ENCODE data around the gene TRAPPC5. TPM values are rescaled to one million over a fixed set of nuclear protein-coding genes. Genes with fewer than 3 reads are reported as not detected.

The TRAPPC5 gene
- total RNA-seq, 1 donor from 2014 or later: 26.7 TPM

DNA sequence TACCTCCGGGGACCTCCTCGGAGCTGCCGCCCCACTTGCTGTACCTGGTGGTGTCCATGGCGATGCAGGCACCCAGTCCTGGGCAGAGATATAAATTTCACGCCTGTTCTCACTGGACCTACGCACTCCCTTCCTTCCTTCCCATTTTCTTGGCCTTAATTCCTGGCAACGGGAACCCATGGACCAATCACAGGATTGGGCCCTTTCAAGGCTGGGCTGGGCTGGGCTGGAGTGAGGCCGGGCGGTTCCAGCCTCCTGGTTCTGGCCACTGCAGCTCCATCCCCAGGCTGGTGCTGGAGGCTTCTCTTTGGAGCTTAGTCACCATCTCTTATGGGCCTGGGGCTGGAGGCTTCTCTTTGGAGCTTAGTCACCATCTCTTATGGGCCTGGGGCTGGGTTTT, 51.4 kb downstream of the TRAPPC5 start, which contains the start of gene CLEC4G:
CLEC4G (minus strand) TSS at position 66 of the 400 bp plus-strand sequence; CDS start at position 58, 8 bp downstream.
- no peak for DNase-seq

DNA sequence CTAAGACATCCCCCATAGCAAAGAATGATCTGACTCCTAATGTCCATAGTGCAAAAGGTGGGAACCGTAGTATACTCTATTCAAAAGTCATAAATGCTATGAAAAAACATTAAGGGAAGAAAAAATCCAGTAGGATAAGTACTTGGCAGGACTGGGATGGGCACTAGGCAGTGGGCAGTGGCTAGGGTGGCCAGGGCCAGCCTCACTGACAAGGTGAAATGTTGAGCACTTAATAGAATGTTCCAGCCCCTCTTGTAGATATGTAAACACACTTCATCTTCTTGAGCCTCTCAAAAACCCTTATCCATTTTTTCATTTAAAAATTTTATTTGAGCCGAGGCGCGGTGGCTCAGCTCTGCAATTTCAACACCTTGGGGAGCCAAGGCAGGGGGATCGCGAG, 52.7 kb downstream of the TRAPPC5 start:
- DNase-seq: no peak

DNA sequence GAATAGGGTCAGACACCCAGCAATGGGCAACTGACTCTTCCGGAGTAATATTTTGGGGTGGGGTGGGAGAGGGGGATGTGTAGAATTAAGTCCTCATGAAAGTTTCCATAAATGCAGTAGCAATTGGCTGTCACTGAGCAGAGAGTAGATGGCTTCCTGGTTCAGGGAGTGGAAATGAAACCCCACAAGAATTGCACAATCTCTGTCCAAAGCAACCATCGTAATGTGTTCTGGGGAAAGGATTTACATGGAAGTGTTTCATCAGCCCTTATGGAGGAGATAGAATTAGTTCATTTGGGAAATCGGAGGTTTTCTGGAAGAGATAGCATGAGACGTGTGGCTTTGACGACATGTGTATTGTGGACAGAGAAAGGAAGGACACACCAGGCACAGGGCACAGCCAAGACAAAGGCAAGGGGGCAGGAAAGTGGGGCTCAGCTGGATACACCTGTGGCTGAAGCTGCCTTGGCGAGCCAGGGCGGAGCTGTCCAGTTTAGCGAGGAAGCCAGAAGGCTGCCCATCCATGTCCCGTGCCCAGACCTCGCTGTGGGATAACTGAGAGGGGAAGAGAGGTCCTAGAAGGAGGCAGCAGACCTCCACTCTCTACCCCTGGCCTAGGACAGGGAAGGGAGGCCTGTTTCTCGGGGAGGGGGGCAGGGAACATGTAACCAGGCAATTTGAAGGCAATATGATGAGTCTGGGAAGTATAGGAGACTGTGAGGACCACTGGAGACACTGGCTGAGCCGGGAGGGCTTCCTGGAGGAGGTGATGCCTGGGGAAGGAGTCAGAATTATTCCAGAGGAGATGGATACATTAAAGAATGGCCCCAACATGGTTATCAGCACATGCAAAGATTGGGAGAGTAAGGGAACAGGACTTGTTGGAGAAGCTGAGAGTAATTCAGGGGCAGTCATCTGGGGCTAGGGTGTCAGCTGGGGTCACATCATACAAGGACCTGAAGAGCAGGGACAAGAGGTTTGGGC, 53.9 kb downstream of the TRAPPC5 start:
- no peak for DNase-seq

DNA sequence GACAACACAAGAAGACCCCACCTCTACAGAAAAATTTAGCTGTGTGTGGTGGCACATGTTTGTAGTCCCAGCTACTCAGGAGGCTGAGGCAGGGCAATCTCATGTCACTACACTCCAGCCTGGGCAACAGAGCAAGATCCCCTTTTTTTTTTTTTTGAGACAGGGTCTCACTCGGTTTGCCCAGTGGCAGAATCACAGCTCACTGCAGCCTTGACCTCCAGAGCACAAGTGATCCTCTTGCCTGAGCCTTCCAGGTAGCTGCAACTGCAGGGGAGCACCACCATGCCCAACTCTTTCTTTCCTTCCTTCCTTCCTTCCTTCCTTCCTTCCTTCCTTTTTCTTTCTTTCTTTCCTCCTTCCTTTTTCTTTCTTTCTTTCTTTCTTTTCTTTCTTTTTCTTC, 55.5 kb downstream of the TRAPPC5 start:
- no peak for DNase-seq

DNA sequence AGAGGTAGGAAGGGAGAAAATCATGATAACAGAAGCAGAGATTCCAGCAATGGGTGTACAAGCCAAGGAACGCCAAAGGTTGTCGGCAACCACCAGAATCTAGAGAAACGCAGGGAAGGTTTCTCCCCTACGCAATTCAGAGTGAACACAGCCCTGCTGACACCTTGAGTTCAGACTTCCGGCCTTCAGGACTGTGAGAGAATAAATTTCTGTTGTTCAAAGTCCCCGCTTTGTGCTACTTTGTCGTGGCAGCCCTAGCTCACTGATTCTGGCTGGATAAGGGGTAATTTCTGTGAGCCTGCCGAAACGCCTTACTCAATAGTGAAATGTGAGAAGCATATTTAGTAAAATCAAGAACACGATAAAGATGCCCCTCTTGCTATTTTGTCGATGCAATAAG, 56.6 kb downstream of the TRAPPC5 start:
- no peak for DNase-seq

Other genes with a start within 250 kb of the TRAPPC5 start
- 6.1 TPM for gene PEX11G, start 191.8 kb upstream of the TRAPPC5 start, total RNA-seq
- gene ZNF358, start 164.7 kb upstream of the TRAPPC5 start, total RNA-seq: 24.2 TPM
- 4.2 TPM for gene MCOLN1, start 158.2 kb upstream of the TRAPPC5 start, total RNA-seq
- gene PNPLA6, start 145.1 kb upstream of the TRAPPC5 start, total RNA-seq: 43.5 TPM
- gene CAMSAP3, start 85.0 kb upstream of the TRAPPC5 start, total RNA-seq: 7.0 TPM
- 32.7 TPM for gene XAB2, start 51.3 kb upstream of the TRAPPC5 start, total RNA-seq
- gene PET100, start 51.0 kb upstream of the TRAPPC5 start, total RNA-seq: 20.4 TPM
- gene PCP2, start 47.1 kb upstream of the TRAPPC5 start, total RNA-seq: not detected
- 19.1 TPM for gene STXBP2, start 43.7 kb upstream of the TRAPPC5 start, total RNA-seq
- 1.5 TPM for gene RETN, start 11.8 kb upstream of the TRAPPC5 start, total RNA-seq
- gene MCEMP1, start 3.7 kb upstream of the TRAPPC5 start, total RNA-seq: not detected
- not detected for gene FCER2, start 21.3 kb downstream of the TRAPPC5 start, total RNA-seq
- gene CLEC4G, start 51.3 kb downstream of the TRAPPC5 start, total RNA-seq: not detected
- gene CD209, start 66.7 kb downstream of the TRAPPC5 start, total RNA-seq: 2.7 TPM
- not detected for gene CLEC4M, start 82.4 kb downstream of the TRAPPC5 start, total RNA-seq
- 16.0 TPM for gene EVI5L, start 149.4 kb downstream of the TRAPPC5 start, total RNA-seq
- 0.92 TPM for gene PRR36, start 193.6 kb downstream of the TRAPPC5 start, total RNA-seq
- 3.8 TPM for gene LRRC8E, start 207.7 kb downstream of the TRAPPC5 start, total RNA-seq
- 11.8 TPM for gene MAP2K7, start 223.0 kb downstream of the TRAPPC5 start, total RNA-seq
- gene TGFBR3L, start 234.0 kb downstream of the TRAPPC5 start, total RNA-seq: not detected
- 8.2 TPM for gene SNAPC2, start 239.5 kb downstream of the TRAPPC5 start, total RNA-seq
- gene CTXN1, start 245.3 kb downstream of the TRAPPC5 start, total RNA-seq: 0.31 TPM